HEK293T (cell line): ENCODE results near the gene SMOC2.

Experiments used
- ARNT ChIP-seq: fragments of 450-650 bp; IDR thresholded peaks from 2 replicates; pipeline ENCODE4 v1.6.1; 2017; ENCODE audit warnings: mild to moderate bottlenecking
- BHLHE40 ChIP-seq: fragments of 450-650 bp; IDR thresholded peaks from 2 replicates; pipeline ENCODE4 v1.6.1; 2016; ENCODE audit warnings: mild to moderate bottlenecking, moderate library complexity, borderline replicate concordance
- ELF4 ChIP-seq: fragments of 450-650 bp; IDR thresholded peaks from 2 replicates; pipeline ENCODE4 v1.6.1; 2017; ENCODE audit warnings: antibody characterized with exemption
- FOXM1 ChIP-seq: fragments of 450-650 bp; IDR thresholded peaks from 2 replicates; pipeline ENCODE4 v1.6.1; 2017; ENCODE audit warnings: mild to moderate bottlenecking, borderline replicate concordance
- LEF1 ChIP-seq: fragments of 450-650 bp; IDR thresholded peaks from 2 replicates; pipeline ENCODE4 v1.6.1; 2017; ENCODE audit warnings: mild to moderate bottlenecking, borderline replicate concordance
- SP1 ChIP-seq: fragments of 450-650 bp; IDR thresholded peaks from 2 replicates; pipeline ENCODE4 v1.6.1; 2017

DNA sequence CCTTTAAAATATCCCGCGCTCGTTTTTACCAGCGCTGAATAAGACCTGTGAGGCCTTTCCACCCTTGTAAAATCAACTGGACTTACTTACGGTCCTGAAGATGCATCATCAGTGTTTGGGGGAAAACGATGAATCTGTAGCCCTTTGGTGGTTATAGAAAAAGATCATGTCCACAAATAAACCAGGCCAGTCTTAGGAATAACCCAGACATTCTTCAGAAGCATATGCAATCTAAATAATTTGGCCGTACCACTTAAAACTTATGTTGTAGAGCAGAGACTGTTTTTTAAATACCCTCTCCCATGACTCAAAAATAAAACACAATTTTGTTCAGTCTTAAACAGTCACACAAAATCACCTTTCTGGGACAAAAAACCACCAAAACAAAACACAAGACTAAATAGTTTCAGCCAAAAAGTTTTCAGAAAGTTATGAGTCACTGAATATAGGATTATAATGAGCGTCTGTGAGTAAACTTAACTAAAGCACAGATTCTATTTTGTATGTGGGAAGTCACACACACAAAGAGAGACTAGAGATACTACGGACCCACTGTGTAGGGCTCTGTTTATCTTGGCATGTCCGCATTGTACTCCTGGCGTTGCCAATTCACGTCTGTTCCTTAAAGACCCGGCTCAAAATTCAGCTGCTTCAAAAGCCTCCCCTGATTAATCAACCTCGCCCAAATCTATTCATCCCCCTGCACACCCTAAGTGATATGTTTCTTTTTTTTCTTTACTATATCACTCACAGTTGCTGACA, 26.5 kb upstream of the SMOC2 start:
- no peak for TF ChIP-seq ARNT
- no peak for TF ChIP-seq SP1
- TF ChIP-seq LEF1, result no peak
- no peak for TF ChIP-seq BHLHE40
- no peak for TF ChIP-seq FOXM1
- no peak for TF ChIP-seq ELF4
